Sigmoid colon (tissue), 3 donors: ENCODE results near the gene PALM.

Experiments
- CTCF ChIP-seq, 4 experiments: fragments of 450-650 bp in 3 of 4; fragments of 200-600 bp in 1 of 4; IDR thresholded peaks; one replicate each; pipeline ENCODE4 v1.5.1; 2016 to 2019; ENCODE audit warnings: antibody characterized with exemption in 4 of 4, mild to moderate bottlenecking in 3 of 4, moderate library complexity in 2 of 4
- POLR2A ChIP-seq, 2 donors: fragments of 450-650 bp; IDR thresholded peaks; one replicate each; pipeline ENCODE4 v1.6.1; 2016; ENCODE audit warnings: antibody characterized with exemption in 2 of 2, mild to moderate bottlenecking in 2 of 2, moderate library complexity in 2 of 2

GRCh38 chr19:782185-782877 lies 73.6 kb downstream of the PALM start:
- TF ChIP-seq CTCF (IDR thresholded peaks at IDR 0.05) (no peak), POLR2A (IDR thresholded peaks at IDR 0.05) (no peak)
